Measurements from ENCODE around the gene C6orf132. TPM values are rescaled to one million over a fixed set of nuclear protein-coding genes. Genes with fewer than 3 reads are reported as not detected.

The C6orf132 gene
- total and polyA plus RNA-seq, 10 of the 15 experiments (the other 5 are each of a cell fraction or from before 2014, with no cell fraction given) = 0.04 to 0.05 TPM; not detected in 8

DNA sequence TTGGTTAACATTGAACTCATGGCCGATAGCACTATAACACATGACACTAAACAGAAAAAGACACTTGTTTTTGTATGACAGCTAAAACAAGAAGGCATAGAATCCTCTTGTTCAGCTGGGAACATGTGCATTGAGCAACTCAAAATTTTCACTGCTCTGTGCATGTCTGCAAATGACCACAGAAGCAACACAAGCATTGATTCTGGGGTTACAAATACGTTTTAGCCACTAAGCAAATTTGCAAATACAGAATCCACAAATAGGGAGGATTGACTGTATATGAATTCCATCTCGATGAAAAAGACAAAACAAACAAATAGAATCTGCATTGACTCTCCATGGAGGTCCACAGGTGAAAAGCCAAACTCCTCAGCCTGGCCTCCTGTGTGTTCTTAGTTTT, 31.7 kb downstream of the C6orf132 start:
- no peak for DNase-seq (ENCODE audit: low read depth, low spot score)
- RAD21 ChIA-PET (ENCODE audit: unreplicated experiment) = no interaction called here
- WGBS (ENCODE audit: insufficient coverage, insufficient replicate concordance, low lambda C conversion rate, missing lambda C conversion rate) = 6% methylated on average over 3 of the region's 3 CpGs
- Histone ChIP-seq H3K4me1 (ENCODE audit: control insufficient read depth, insufficient read depth, low read length) (no peaks in the 10 kb centered on the region), H4K20me1 (ENCODE audit: control insufficient read depth, insufficient read depth) (no peaks in the 10 kb centered on the region), H3K4me3 (no peak overlapping the region), H2AFZ (ENCODE audit: control insufficient read depth, low read depth, low read length) (no peak overlapping the region), H3K9me3 (replicated peaks; ENCODE audit: control insufficient read depth, insufficient read depth, low read length) (no peaks in the 10 kb centered on the region; the same call in 2 of the 3 replicates), H3K27me3 (replicated peaks in 1 of 2; ENCODE audit: control insufficient read depth in 2 of 2, insufficient read depth in 2 of 2, low read length in 1 of 2) (peaks cover 0 to 5% of the 10 kb centered on the region in 2 experiments; a peak in 2 of 4 replicates), H3K79me2 (ENCODE audit: control insufficient read depth, insufficient read depth, low read length) (no peaks in the 10 kb centered on the region), H3K27ac (ENCODE audit: control insufficient read depth, insufficient read depth) (no peak overlapping the region), H3K9ac (ENCODE audit: control insufficient read depth, insufficient read depth, low read length) (no peak overlapping the region), H3K4me2 (ENCODE audit: control insufficient read depth, insufficient read depth) (no peak overlapping the region), H3K36me3 (ENCODE audit: control insufficient read depth in 2 of 2, insufficient read depth in 2 of 2, low read length in 1 of 2) (no peaks in the 10 kb centered on the region)
- SMC1A ChIA-PET (ENCODE audit: uncharacterized antibody, unreplicated experiment) = interaction anchor here (0.7 to 1.3 kb wide), 2 partner anchors 11 to 757 kb away, joined by 3 read pairs; no protein-coding TSS in a partner anchor
- POLR2A ChIA-PET = interaction anchor here (0.7 kb wide), 1 partner anchor 30 kb away, joined by 4 read pairs; no protein-coding TSS in a partner anchor
- TF ChIP-seq NFYB (IDR thresholded peaks at IDR 0.05; ENCODE audit: insufficient read depth, low read depth, low read length) (no peak), EP300 (IDR thresholded peaks at IDR 0.05; ENCODE audit: borderline replicate concordance in 1 of 2, control insufficient read depth in 1 of 2, low read depth in 2 of 2, low read length in 2 of 2) (no peak), RAD21 (IDR thresholded peaks at IDR 0.05; ENCODE audit: insufficient read depth, low read depth, low read length) (no peak), TAF1 (IDR thresholded peaks at IDR 0.05; ENCODE audit: borderline replicate concordance, low read depth, low read length) (no peak), ZNF622 (IDR thresholded peaks at IDR 0.05) (no peak), RUNX3 (IDR thresholded peaks at IDR 0.05; ENCODE audit: low read length) (no peak), ZSCAN29 (IDR thresholded peaks at IDR 0.05) (no peak), ZBED1 (IDR thresholded peaks at IDR 0.05; ENCODE audit: borderline replicate concordance) (no peak), MXI1 (IDR thresholded peaks at IDR 0.05; ENCODE audit: low read depth, low read length) (no peak), CHD1 (IDR thresholded peaks at IDR 0.05; ENCODE audit: low read depth, low read length) (no peak), GABPA (IDR thresholded peaks at IDR 0.05; ENCODE audit: low read depth) (no peak), JUNB (IDR thresholded peaks at IDR 0.05) (no peak), YY1 (IDR thresholded peaks at IDR 0.05; ENCODE audit: low read depth, low read length) (no peak)
- TF ChIP-seq, protein P1, sequence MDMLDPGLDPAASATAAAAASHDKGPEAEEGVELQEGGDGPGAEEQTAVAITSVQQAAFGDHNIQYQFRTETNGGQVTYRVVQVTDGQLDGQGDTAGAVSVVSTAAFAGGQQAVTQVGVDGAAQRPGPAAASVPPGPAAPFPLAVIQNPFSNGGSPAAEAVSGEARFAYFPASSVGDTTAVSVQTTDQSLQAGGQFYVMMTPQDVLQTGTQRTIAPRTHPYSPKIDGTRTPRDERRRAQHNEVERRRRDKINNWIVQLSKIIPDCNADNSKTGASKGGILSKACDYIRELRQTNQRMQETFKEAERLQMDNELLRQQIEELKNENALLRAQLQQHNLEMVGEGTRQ (IDR thresholded peaks at IDR 0.05; ENCODE audit: borderline replicate concordance, low read depth, low read length) = no peak
- TF ChIP-seq, protein P2, sequence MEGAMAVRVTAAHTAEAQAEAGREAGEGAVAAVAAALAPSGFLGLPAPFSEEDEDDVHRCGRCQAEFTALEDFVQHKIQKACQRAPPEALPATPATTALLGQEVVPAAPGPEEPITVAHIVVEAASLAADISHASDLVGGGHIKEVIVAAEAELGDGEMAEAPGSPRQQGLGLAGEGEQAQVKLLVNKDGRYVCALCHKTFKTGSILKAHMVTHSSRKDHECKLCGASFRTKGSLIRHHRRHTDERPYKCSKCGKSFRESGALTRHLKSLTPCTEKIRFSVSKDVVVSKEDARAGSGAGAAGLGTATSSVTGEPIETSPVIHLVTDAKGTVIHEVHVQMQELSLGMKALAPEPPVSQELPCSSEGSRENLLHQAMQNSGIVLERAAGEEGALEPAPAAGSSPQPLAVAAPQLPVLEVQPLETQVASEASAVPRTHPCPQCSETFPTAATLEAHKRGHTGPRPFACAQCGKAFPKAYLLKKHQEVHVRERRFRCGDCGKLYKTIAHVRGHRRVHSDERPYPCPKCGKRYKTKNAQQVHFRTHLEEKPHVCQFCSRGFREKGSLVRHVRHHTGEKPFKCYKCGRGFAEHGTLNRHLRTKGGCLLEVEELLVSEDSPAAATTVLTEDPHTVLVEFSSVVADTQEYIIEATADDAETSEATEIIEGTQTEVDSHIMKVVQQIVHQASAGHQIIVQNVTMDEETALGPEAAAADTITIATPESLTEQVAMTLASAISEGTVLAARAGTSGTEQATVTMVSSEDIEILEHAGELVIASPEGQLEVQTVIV (IDR thresholded peaks at IDR 0.05; ENCODE audit: borderline replicate concordance, partially characterized antibody) = no peak
- BruUV-seq (replicated peaks) = no TSS peak
- CTCF ChIA-PET = no interaction called here
- in situ Hi-C loops (cut with MboI) (no loop called here), intact Hi-C loops (cut with micrococcal nuclease; ENCODE audit: unreplicated experiment) (no loop called here)
- no peak for ATAC-seq
- FAIRE-seq = no peak

All from GM12878 (cell line).